PC-3 (cell line): ENCODE data around the gene TBPL2. TPM values are rescaled to one million over a fixed set of nuclear protein-coding genes. Genes with fewer than 3 reads are reported as not detected.

Experiments used
- ATAC-seq: fragments of 200-7000 bp; cut with Tn5 transposase; 2 replicates; pipeline ENCODE4 v1.9.1; 2020; ENCODE audit warnings: mild to moderate bottlenecking, moderate library complexity
- BruUV-seq: library from RNA; stranded (reverse); fragments of 400-500 nt; replicated peaks from 2 replicates; lab custom pipeline; 2021; lab: Mats Ljungman, UMichigan
- CTCF ChIA-PET: fragments of 300-600 bp; sonication (Branson Sonifier 250); formaldehyde crosslinking; loops from one replicate; lab custom pipeline; 2022; ENCODE audit warnings: antibody characterized with exemption; lab: Charles Lee
- POLR2A ChIA-PET: fragments of 300-600 bp; sonication (Branson Sonifier 250); formaldehyde crosslinking; loops from one replicate; lab custom pipeline; 2022; ENCODE audit warnings: antibody characterized with exemption; ENCODE audit not compliant: unreplicated experiment; lab: Charles Lee
- DNase-seq: peaks from one replicate; pipeline ENCODE4 v3.0.0-alpha.2; 2015
- H2AFZ ChIP-seq: fragments of 300-600 bp; sonication (generic); 2 replicates; pipeline ENCODE4 v1.6.0; 2016; ENCODE audit warnings: antibody characterized with exemption, low read length
- H3F3A ChIP-seq: fragments of 300-600 bp; sonication (generic); one replicate; pipeline ENCODE4 v1.6.0; 2017; ENCODE audit warnings: antibody characterized with exemption, low read length, control low read depth, mild to moderate bottlenecking; ENCODE audit not compliant: unreplicated experiment
- H3K27ac ChIP-seq: fragments of 300-600 bp; sonication (generic); 2 replicates; pipeline ENCODE4 v1.5.1; 2016; ENCODE audit warnings: mild to moderate bottlenecking, low read length
- H3K27me3 ChIP-seq: fragments of 300-600 bp; sonication (generic); 2 replicates; pipeline ENCODE4 v1.6.1; 2016; ENCODE audit warnings: low read length, mixed read lengths
- H3K36me3 ChIP-seq: fragments of 300-600 bp; sonication (generic); 2 replicates; pipeline ENCODE4 v1.6.1; 2016; ENCODE audit warnings: low read depth, mixed run types, low read length, mixed read lengths
- H3K4me1 ChIP-seq: fragments of 300-600 bp; sonication (generic); 2 replicates; pipeline ENCODE4 v1.5.1; 2016; ENCODE audit warnings: low read length; ENCODE audit not compliant: insufficient read depth
- H3K4me2 ChIP-seq: fragments of 300-600 bp; sonication (generic); 2 replicates; pipeline ENCODE4 v1.6.0; 2016; ENCODE audit warnings: low read length
- H3K4me3 ChIP-seq: fragments of 300-600 bp; sonication (generic); 2 replicates; pipeline ENCODE4 v1.5.1; 2016; ENCODE audit warnings: mild to moderate bottlenecking, low read length, mixed read lengths
- H3K79me2 ChIP-seq: fragments of 300-600 bp; sonication (generic); 2 replicates; pipeline ENCODE4 v1.6.1; 2017; ENCODE audit warnings: low read length, mixed read lengths
- H3K9ac ChIP-seq: fragments of 300-600 bp; sonication (generic); 2 replicates; pipeline ENCODE4 v1.6.0; 2016; ENCODE audit warnings: mild to moderate bottlenecking, low read length
- H3K9me2 ChIP-seq: fragments of 300-600 bp; sonication (generic); replicated peaks from 2 replicates; pipeline ENCODE4 v1.6.1; 2016; ENCODE audit warnings: mixed run types, low read length, mixed read lengths
- H3K9me3 ChIP-seq: fragments of 300-600 bp; sonication (generic); 2 replicates; pipeline ENCODE4 v1.6.1; 2016; ENCODE audit warnings: low read length, mixed read lengths
- H4K20me1 ChIP-seq: fragments of 300-600 bp; sonication (generic); 2 replicates; pipeline ENCODE4 v1.6.1; 2016; ENCODE audit warnings: low read length, mixed read lengths
- CTCF ChIP-seq: fragments of 300-600 bp; sonication (generic); conservative IDR thresholded peaks from 2 replicates; pipeline ENCODE4 v1.5.1; 2017; ENCODE audit warnings: antibody characterized with exemption, low read depth, mild to moderate bottlenecking, low read length
- EZH2 ChIP-seq: fragments of 300-600 bp; sonication (generic); IDR thresholded peaks from one replicate; pipeline ENCODE4 v1.6.1; 2017; ENCODE audit warnings: antibody characterized with exemption, mild to moderate bottlenecking, low read length; ENCODE audit not compliant: unreplicated experiment
- EZH2phosphoT487 ChIP-seq: fragments of 300-600 bp; sonication (generic); IDR thresholded peaks from 2 replicates; pipeline ENCODE4 v1.6.1; 2018; ENCODE audit warnings: mild to moderate bottlenecking, antibody characterized with exemption, low read length, borderline replicate concordance
- intact Hi-C: fragments of 100-400 bp; cut with micrococcal nuclease; formaldehyde crosslinking; loops from 2 replicates; pipeline ENCODE4 v1.9.0; 2023
- total RNA-seq: library from RNA; depleted of rRNA; stranded (reverse); fragments of >200 nt; gene quantifications from 2 replicates; pipeline ENCODE4 v1.2.3, GENCODE V29; 2014

The TBPL2 gene
- total RNA-seq, 1 experiment from 2014 or later, result not detected

DNA sequence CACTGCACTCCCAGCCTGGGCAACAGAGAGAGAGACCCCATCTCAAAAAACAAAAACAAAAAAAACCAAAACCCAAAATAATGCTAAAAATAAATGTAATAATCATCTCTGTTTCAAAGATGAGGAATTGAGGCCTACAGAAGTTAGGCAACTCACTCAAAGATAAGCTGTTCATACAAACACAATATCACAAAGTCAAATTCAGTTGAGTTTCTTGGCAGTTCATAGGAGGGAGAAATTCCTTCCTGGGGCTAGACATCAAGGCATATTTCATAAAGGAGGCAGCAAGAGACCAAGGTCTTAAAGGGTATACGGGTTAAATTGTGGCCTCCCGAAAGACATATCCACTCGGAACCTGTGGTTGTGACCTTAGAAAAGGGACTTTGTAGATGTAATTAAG is 8.7 kb upstream of the TBPL2 start:
- Histone ChIP-seq H3K4me3 (no peak overlapping the region), H3K79me2 (no peaks in the 10 kb centered on the region), H3F3A (peaks cover 13% of the 10 kb centered on the region), H3K4me1 (peaks cover 76% of the 10 kb centered on the region), H3K27ac (peak overlapping the region; percentile 81), H3K27me3 (no peaks in the 10 kb centered on the region), H4K20me1 (no peaks in the 10 kb centered on the region), H3K4me2 (peak overlapping the region; percentile 72), H3K36me3 (no peaks in the 10 kb centered on the region), H3K9me2 (no peaks in the 10 kb centered on the region), H3K9me3 (no peaks in the 10 kb centered on the region), H2AFZ (no peak overlapping the region), H3K9ac (no peak overlapping the region; the same call in 1 of the 2 replicates)
- ATAC-seq (no peak), DNase-seq (no peak)
- ChIA-PET CTCF (interaction anchor here (1.5 kb wide), 1 partner anchor 10 kb away, joined by 4 read pairs; no protein-coding TSS in a partner anchor), POLR2A (no interaction called here)
- no peak for TF ChIP-seq EZH2phosphoT487
- BruUV-seq, result no TSS peak
- intact Hi-C loops, result loop anchor here (5.0 kb wide), 2 partner anchors 383 to 1038 kb away; no protein-coding TSS in a partner anchor

DNA sequence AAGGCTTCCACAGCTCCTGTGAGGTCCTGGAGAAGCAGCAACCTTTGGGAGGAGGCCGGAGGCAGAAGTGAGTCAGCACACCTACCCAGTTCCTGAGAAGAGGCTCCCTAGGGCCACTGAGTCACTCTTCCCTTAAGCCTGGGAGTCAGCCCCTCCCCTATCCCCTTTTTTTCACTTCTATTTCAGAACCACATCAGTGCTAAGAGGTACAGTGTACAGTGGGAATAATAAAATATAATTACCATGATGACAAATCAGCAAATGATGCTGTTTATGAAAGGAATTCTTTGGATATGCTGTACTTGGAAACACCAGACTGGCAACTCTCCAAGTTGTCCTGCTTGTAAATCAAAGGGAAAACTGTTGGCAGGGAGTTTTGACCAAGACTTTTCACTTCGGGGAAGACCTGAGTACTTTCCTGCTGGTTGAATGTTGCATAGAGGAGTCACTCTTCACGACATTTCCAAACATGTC is 7.8 kb upstream of the TBPL2 start:
- intact Hi-C loops, result loop anchor here (1.0 to 5.0 kb wide), 4 partner anchors 11 to 1039 kb away; no protein-coding TSS in a partner anchor
- POLR2A ChIA-PET, result interaction anchor here (0.6 kb wide), 1 partner anchor 809 kb away, joined by 3 read pairs; no protein-coding TSS in a partner anchor
- peak overlapping the region; percentile 5; the same call in 1 of the 2 replicates for H2AFZ ChIP-seq
- peak overlapping the region; percentile 58 for H3K9ac ChIP-seq
- DNase-seq (peak; percentile 100), ATAC-seq (peak; percentile 85)
- no peaks in the 10 kb centered on the region for H4K20me1 ChIP-seq
- peak overlapping the region; percentile 72 for H3K4me2 ChIP-seq
- peaks cover 13% of the 10 kb centered on the region for H3F3A ChIP-seq
- TF ChIP-seq CTCF (no peak), EZH2 (no peak), EZH2phosphoT487 (no peak)
- CTCF ChIA-PET, result interaction anchor here (1.0 to 1.8 kb wide), 3 partner anchors 11 to 1027 kb away, joined by 3 to 9 read pairs (median 4); no protein-coding TSS in a partner anchor
- H3K79me2 ChIP-seq, result no peaks in the 10 kb centered on the region
- H3K36me3 ChIP-seq, result no peaks in the 10 kb centered on the region
- BruUV-seq, result no TSS peak
- peak overlapping the region; percentile 19; the same call in 1 of the 2 replicates for H3K4me3 ChIP-seq
- H3K9me3 ChIP-seq, result no peaks in the 10 kb centered on the region
- H3K27ac ChIP-seq, result peak overlapping the region; percentile 81
- peaks cover 67% of the 10 kb centered on the region for H3K4me1 ChIP-seq
- H3K27me3 ChIP-seq, result no peaks in the 10 kb centered on the region
- no peaks in the 10 kb centered on the region for H3K9me2 ChIP-seq

- no TSS peak for BruUV-seq
- Histone ChIP-seq H3K4me1 (peaks cover 60% of the 10 kb centered on the region), H3K36me3 (no peaks in the 10 kb centered on the region), H2AFZ (peak overlapping the region; percentile 59), H3K9me2 (no peaks in the 10 kb centered on the region), H3K9ac (peak overlapping the region; percentile 58), H3K4me2 (peak overlapping the region; percentile 66), H3K27me3 (no peaks in the 10 kb centered on the region), H3K9me3 (no peaks in the 10 kb centered on the region), H3F3A (peaks cover 13% of the 10 kb centered on the region), H3K4me3 (peak overlapping the region; percentile 22; the same call in 1 of the 2 replicates), H3K27ac (peak overlapping the region; percentile 81), H4K20me1 (no peaks in the 10 kb centered on the region), H3K79me2 (no peaks in the 10 kb centered on the region)
- CTCF ChIA-PET, result interaction anchor here (0.5 to 1.8 kb wide), 14 partner anchors 9 to 394 kb away, joined by 3 to 10 read pairs (median 4); partner anchors contain the start of gene KTN1
- POLR2A ChIA-PET, result interaction anchor here (0.7 to 1.0 kb wide), 2 partner anchors 69 to 133 kb away, joined by 3 to 6 read pairs; no protein-coding TSS in a partner anchor
- DNase-seq, result peak; percentile 96
- TF ChIP-seq EZH2, result no peak
- TF ChIP-seq CTCF, result no peak
- TF ChIP-seq EZH2phosphoT487, result no peak
- peak; percentile 42 for ATAC-seq
- intact Hi-C loops, result loop anchor here (1.0 to 5.0 kb wide), 6 partner anchors 125 to 1040 kb away; no protein-coding TSS in a partner anchor
Observed at GRCh38 chr14:55446833-55447232, 6.4 kb upstream of the TBPL2 start.
